Kidney (tissue), 14 donors: ENCODE measurements around the gene GARIN5B. TPM values are rescaled to one million over a fixed set of nuclear protein-coding genes. Genes with fewer than 3 reads are reported as not detected.

ENCODE experiments used
- DNase-seq, 5 donors: peaks; one replicate each; pipeline ENCODE4 v3.0.0-alpha.2; 2013 to 2020
- FAIRE-seq: peaks from 2 replicates; lab custom pipeline; 2012; peaks lifted over from hg19 to GRCh38; lab: Jason Lieb, UNC
- H3K27ac ChIP-seq, 2 donors: one replicate each; pipeline ENCODE4 v1.7.0; 2013; ENCODE audit warnings: low read depth in 2 of 2, low read length in 2 of 2, inconsistent platforms in 1 of 2
- H3K27me3 ChIP-seq: one replicate; pipeline ENCODE4 v1.7.1; 2013; ENCODE audit warnings: low read length, inconsistent platforms; ENCODE audit not compliant: control insufficient read depth, insufficient read depth
- H3K36me3 ChIP-seq, 3 donors: one replicate each; pipeline versions ENCODE4 v1.7.0 to v1.7.1; 2013; ENCODE audit warnings: low read length in 3 of 3, control low read depth in 1 of 3, inconsistent platforms in 1 of 3; ENCODE audit not compliant: insufficient read depth in 3 of 3, control insufficient read depth in 2 of 3
- H3K4me1 ChIP-seq, 3 donors: one replicate each; pipeline versions ENCODE4 v1.7.0 to v1.7.1; 2013; ENCODE audit warnings: low read length in 3 of 3, inconsistent platforms in 1 of 3, low read depth in 1 of 3; ENCODE audit not compliant: control insufficient read depth in 2 of 3, insufficient read depth in 2 of 3
- H3K4me3 ChIP-seq, 3 donors: one replicate each; pipeline versions ENCODE4 v1.7.0 to v1.8.1; 2013; ENCODE audit warnings: low read length in 3 of 3, control low read depth in 1 of 3, inconsistent platforms in 1 of 3
- H3K9ac ChIP-seq, 3 donors: one replicate each; pipeline versions ENCODE4 v1.7.0 to v1.7.1; 2013; ENCODE audit warnings: low read length in 3 of 3, control low read depth in 1 of 3, inconsistent platforms in 1 of 3
- H3K9me3 ChIP-seq, 3 donors: one replicate each; pipeline versions ENCODE4 v1.7.0 to v1.7.1; 2013; ENCODE audit warnings: low read length in 3 of 3, control low read depth in 1 of 3, inconsistent platforms in 1 of 3; ENCODE audit not compliant: control insufficient read depth in 2 of 3, insufficient read depth in 1 of 3
- CTCF ChIP-seq: IDR thresholded peaks from 3 replicates; pipeline ENCODE4 v1.5.1; 2012; ENCODE audit warnings: mild to moderate bottlenecking, moderate library complexity, borderline replicate concordance; ENCODE audit not compliant: insufficient read depth; ENCODE audit errors: extremely low read depth
- intact Hi-C: fragments of 100-400 bp; cut with DNase I; formaldehyde crosslinking; loops from one replicate; pipeline ENCODE4 v1.11.1; 2022
- polyA plus RNA-seq: library from polyadenylated mRNA; stranded (reverse); fragments of 350-450 nt; fragmentation: Illumina TruSeq; extraction: RNeasy Lipid Tissue Mini Kit (QIAGEN cat#74804); gene quantifications from one replicate; pipeline ENCODE4 v1.2.3, GENCODE V29; 2014; ENCODE audit warnings: low read depth, low replicate concordance; ENCODE audit not compliant: insufficient read depth
- total RNA-seq: library from RNA; stranded (reverse); fragmentation: NEBNext Ultra II Directional; extraction: Animal tissue kit (Norgen Biotek cat#: 25700); gene quantifications from one replicate; pipeline ENCODE4 v1.2.1, GENCODE V29; 2021
- donor health status: control.
- donor health status: control.
- donor health status: control.
- donor health status: control.
- donor health status: control.
- donor health status: DM: yes; HTN: yes; CAD: no.
- donor health status: Normal renal cell carcinoma (clear cell type).

The GARIN5B gene
- total and polyA plus RNA-seq, 2 donors from 2014 or later: not detected

GRCh38 chr19:55387736-55388497 lies 24.9 kb upstream of the GARIN5B start:
- H3K27ac ChIP-seq: no peak overlapping the region
- H3K36me3 ChIP-seq: peaks cover 2 to 27% (median 10%) of the 10 kb centered on the region in 3 donors
- peak overlapping the region in 1 of 3 donors; percentile 95 for H3K9ac ChIP-seq
- no peak for TF ChIP-seq CTCF
- FAIRE-seq (no peak), DNase-seq (peak in 1 of 5 donors; percentile 52)
- H3K4me3 ChIP-seq: peak overlapping the region in 2 of 3 donors; percentile 30 to 99
- no peaks in the 10 kb centered on the region for H3K27me3 ChIP-seq
- no peaks in the 10 kb centered on the region for H3K9me3 ChIP-seq
- intact Hi-C loops: no loop called here
- H3K4me1 ChIP-seq: peaks cover 0 to 46% (median 25%) of the 10 kb centered on the region in 3 donors

DNA sequence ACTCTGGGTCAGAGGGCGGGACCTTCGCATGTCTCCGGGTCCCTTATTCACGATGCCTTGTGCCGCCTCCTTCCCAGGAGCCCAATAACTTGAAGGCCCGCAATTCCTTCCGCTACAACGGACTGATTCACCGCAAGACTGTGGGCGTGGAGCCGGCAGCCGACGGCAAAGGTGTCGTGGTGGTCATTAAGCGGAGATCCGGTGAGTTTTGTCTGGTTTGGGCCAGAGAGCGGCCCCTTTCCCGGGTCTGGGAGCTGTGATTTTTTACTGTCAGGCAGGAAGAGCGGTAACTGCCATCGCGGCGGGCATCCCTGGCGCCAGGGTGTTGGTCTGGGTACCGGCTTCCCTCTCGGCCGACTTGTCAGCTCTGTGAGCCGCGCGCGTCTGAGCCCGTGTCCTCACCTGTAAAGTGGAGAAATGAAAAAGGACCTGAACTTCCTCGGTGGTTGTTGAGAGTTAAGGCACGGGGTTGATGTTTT lies 23.5 kb upstream of the GARIN5B start:
- Histone ChIP-seq H3K9ac (peak overlapping the region; percentile 89 to 95 (median 92)), H3K27me3 (no peaks in the 10 kb centered on the region), H3K4me1 (peaks cover 0 to 46% (median 25%) of the 10 kb centered on the region in 3 donors), H3K27ac (no peak overlapping the region), H3K4me3 (peak overlapping the region; percentile 96 to 99 (median 97)), H3K9me3 (no peaks in the 10 kb centered on the region), H3K36me3 (peaks cover 2 to 27% (median 10%) of the 10 kb centered on the region in 3 donors)
- DNase-seq (peak in 2 of 5 donors; percentile 74 to 82), FAIRE-seq (no peak)
- intact Hi-C loops: no loop called here
- TF ChIP-seq CTCF: no peak

GRCh38 chr19:55385724-55386492 lies 22.8 kb upstream of the GARIN5B start, which contains the start of gene RPL28:
TSS of gene RPL28 (plus strand) at chr19:55385932. CDS start at chr19:55386358, 426 bp downstream.
- DNase-seq: peak; percentile 99 to 100 (median 99)
- Histone ChIP-seq H3K4me1 (peaks cover 0 to 46% (median 25%) of the 10 kb centered on the region in 3 donors), H3K9ac (peak within 1 kb of the TSS; percentile 89 to 95 (median 92)), H3K9me3 (no peaks in the 10 kb centered on the region), H3K27me3 (no peaks in the 10 kb centered on the region), H3K4me3 (peak within 1 kb of the TSS; percentile 96 to 99 (median 97)), H3K36me3 (peaks cover 2 to 27% (median 9%) of the 10 kb centered on the region in 3 donors), H3K27ac (peak within 1 kb of the TSS; percentile 95 to 96)
- peak; percentile 94 for FAIRE-seq
- TF ChIP-seq CTCF: no peak
- intact Hi-C loops: no loop called here
